ENCODE data around the gene UBE3B. TPM values are rescaled to one million over a fixed set of nuclear protein-coding genes. Genes with fewer than 3 reads are reported as not detected.

UBE3B gene
- total and polyA plus RNA-seq, 5 donors from 2014 or later = 16.8 to 38.2 (median 22.2) TPM

DNA sequence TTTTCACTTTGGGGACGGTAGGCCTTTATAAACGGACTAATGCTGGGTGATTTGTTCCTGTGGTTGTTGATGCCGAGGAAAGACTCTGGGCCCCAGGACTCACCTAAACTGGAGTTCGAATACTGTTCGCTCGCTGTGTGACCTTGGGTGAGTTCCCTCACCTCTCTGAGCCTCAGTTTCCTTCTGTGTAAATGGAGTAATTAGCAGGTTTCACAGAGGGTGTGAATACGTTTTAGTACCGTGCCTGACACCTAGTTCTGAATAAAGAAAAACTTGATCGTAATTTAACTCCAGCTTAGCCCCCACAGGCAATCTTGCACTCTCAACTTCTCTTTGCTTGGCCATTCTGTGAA lies 505 bp downstream of the UBE3B start:
- H3K36me3 ChIP-seq (ENCODE audit: control insufficient read depth, insufficient read depth, low read length) = peaks cover 3% of the 10 kb centered on the region
- Mint-ChIP-seq H3K9me3 (no peaks in the 10 kb centered on the region), H3K27me3 (peaks cover 5% of the 10 kb centered on the region), H3K4me3 (peak overlapping the region; percentile 95 to 100 (median 98)), H3K27ac (peak overlapping the region; percentile 96 to 99 (median 99)), H3K4me1 (peaks cover 23 to 58% (median 45%) of the 10 kb centered on the region in 4 donors), H3K36me3 (peaks cover 3% of the 10 kb centered on the region)
- peak overlapping the region; percentile 85 for H3K27ac ChIP-seq (ENCODE audit: insufficient read depth, low read length, poor library complexity, severe bottlenecking)
- ATAC-seq (ENCODE audit: low read depth in 2 of 2) (no peak), DNase-seq (peak in 1 of 3 donors; percentile 2)
- no peaks in the 10 kb centered on the region for H3K9me3 ChIP-seq (ENCODE audit: control insufficient read depth in 2 of 2, low read length in 2 of 2)
- peaks cover 33% of the 10 kb centered on the region for H3K4me1 ChIP-seq (ENCODE audit: control insufficient read depth, insufficient read depth, low read length, poor library complexity, severe bottlenecking)
- H3K27me3 ChIP-seq (ENCODE audit: control insufficient read depth, insufficient read depth, low read length) = no peaks in the 10 kb centered on the region
- peak overlapping the region; percentile 87 for H3K4me3 ChIP-seq (ENCODE audit: low read depth, low read length)

DNA sequence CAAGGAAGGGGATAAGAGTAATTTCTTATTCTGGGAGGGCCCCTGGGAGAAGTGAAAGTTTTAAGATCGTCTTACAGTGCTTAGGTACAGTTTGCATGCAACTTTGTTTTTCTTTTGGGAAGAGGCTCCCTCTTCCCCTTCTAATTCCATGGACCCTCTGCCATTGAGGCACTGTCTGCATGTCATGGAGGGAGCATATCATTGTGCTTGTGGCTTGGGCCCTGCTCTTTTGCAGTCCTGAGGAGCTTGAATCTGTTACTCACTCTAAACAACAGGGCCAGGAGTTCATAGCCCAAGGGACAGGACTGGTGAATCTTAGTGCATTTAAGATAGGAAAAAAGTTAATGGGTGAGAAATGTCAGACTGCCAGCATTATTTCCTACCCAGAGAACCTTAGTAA lies 2.3 kb downstream of the UBE3B start:
- no peaks in the 10 kb centered on the region for H3K27me3 ChIP-seq (ENCODE audit: control insufficient read depth, insufficient read depth, low read length)
- H3K9me3 ChIP-seq (ENCODE audit: control insufficient read depth in 2 of 2, low read length in 2 of 2) = no peaks in the 10 kb centered on the region
- H3K27ac Mint-ChIP-seq = no peak overlapping the region
- peaks cover 17% of the 10 kb centered on the region for H3K36me3 ChIP-seq (ENCODE audit: control insufficient read depth, insufficient read depth, low read length)
- ATAC-seq (ENCODE audit: low read depth in 2 of 2) = no peak
- H3K36me3 Mint-ChIP-seq = peaks cover 7% of the 10 kb centered on the region
- H3K27me3 Mint-ChIP-seq = peaks cover 5% of the 10 kb centered on the region
- no peak for DNase-seq
- peak overlapping the region in 3 of 4 donors; percentile 13 to 81 (median 39) for H3K4me3 Mint-ChIP-seq
- H3K4me1 Mint-ChIP-seq = peaks cover 18 to 52% (median 36%) of the 10 kb centered on the region in 4 donors
- no peaks in the 10 kb centered on the region for H3K9me3 Mint-ChIP-seq
- no peak overlapping the region for H3K4me3 ChIP-seq (ENCODE audit: low read depth, low read length)
- H3K4me1 ChIP-seq (ENCODE audit: control insufficient read depth, insufficient read depth, low read length, poor library complexity, severe bottlenecking) = peaks cover 33% of the 10 kb centered on the region
- H3K27ac ChIP-seq (ENCODE audit: insufficient read depth, low read length, poor library complexity, severe bottlenecking) = no peak overlapping the region

DNA sequence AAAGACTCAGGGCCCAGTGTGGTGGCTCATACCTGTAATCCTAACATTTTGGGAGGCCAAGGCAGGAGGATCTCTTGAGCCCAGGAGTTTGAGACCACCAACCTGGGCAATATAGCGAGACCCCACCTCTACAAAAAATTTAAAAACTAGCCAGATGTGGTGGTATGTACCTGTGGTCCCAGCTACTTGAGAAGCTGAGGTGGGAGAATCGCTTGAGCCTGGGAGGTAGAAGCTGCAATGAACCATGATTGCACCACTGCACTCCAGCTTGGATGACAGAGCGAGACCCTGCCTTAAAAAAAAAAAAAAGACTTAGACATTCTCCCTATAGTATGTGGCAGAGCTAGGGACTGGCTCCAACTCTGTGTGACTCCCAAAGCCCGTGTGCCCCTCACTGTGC lies 2.9 kb downstream of the UBE3B start:
- Histone ChIP-seq H3K27me3 (ENCODE audit: control insufficient read depth, insufficient read depth, low read length) (no peaks in the 10 kb centered on the region), H3K9me3 (ENCODE audit: control insufficient read depth in 2 of 2, low read length in 2 of 2) (no peaks in the 10 kb centered on the region), H3K27ac (ENCODE audit: insufficient read depth, low read length, poor library complexity, severe bottlenecking) (no peak overlapping the region), H3K4me1 (ENCODE audit: control insufficient read depth, insufficient read depth, low read length, poor library complexity, severe bottlenecking) (peaks cover 33% of the 10 kb centered on the region), H3K4me3 (ENCODE audit: low read depth, low read length) (no peak overlapping the region), H3K36me3 (ENCODE audit: control insufficient read depth, insufficient read depth, low read length) (peaks cover 23% of the 10 kb centered on the region)
- peaks cover 15 to 47% (median 33%) of the 10 kb centered on the region in 4 donors for H3K4me1 Mint-ChIP-seq
- H3K27ac Mint-ChIP-seq = no peak overlapping the region
- no peak overlapping the region for H3K4me3 Mint-ChIP-seq
- DNase-seq (no peak), ATAC-seq (ENCODE audit: low read depth in 2 of 2) (no peak)
- H3K36me3 Mint-ChIP-seq = peaks cover 13% of the 10 kb centered on the region
- H3K27me3 Mint-ChIP-seq = peaks cover 5% of the 10 kb centered on the region
- H3K9me3 Mint-ChIP-seq = no peaks in the 10 kb centered on the region

DNA sequence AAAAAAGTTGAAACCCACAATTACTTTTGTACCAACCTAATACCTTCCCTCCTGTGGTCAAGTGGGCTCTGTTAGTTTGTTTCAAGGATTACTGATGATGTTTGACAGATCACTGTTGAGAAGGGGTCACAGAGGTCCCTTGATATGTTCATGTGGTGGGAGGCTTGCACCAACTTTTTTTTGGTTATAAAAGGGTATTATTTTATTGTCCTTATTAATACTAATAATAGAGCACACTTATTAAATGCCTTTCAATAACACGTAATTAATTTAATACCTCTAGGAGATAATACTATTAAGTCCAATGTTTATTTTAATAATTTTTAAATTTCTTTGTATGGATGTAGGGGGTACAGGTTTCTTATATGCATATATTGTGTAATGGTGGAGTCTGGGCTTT lies 4.4 kb downstream of the UBE3B start:
- Histone ChIP-seq H3K36me3 (ENCODE audit: control insufficient read depth, insufficient read depth, low read length) (peaks cover 38% of the 10 kb centered on the region), H3K9me3 (ENCODE audit: control insufficient read depth in 2 of 2, low read length in 2 of 2) (no peaks in the 10 kb centered on the region), H3K27me3 (ENCODE audit: control insufficient read depth, insufficient read depth, low read length) (no peaks in the 10 kb centered on the region), H3K4me1 (ENCODE audit: control insufficient read depth, insufficient read depth, low read length, poor library complexity, severe bottlenecking) (peaks cover 19% of the 10 kb centered on the region), H3K4me3 (ENCODE audit: low read depth, low read length) (no peak overlapping the region), H3K27ac (ENCODE audit: insufficient read depth, low read length, poor library complexity, severe bottlenecking) (no peak overlapping the region)
- ATAC-seq (ENCODE audit: low read depth in 2 of 2) (no peak), DNase-seq (no peak)
- Mint-ChIP-seq H3K27ac (no peak overlapping the region), H3K36me3 (peaks cover 24% of the 10 kb centered on the region), H3K9me3 (no peaks in the 10 kb centered on the region), H3K27me3 (peaks cover 5% of the 10 kb centered on the region), H3K4me3 (peak overlapping the region in 1 of 4 donors; percentile 15), H3K4me1 (peaks cover 14 to 32% (median 19%) of the 10 kb centered on the region in 4 donors)

DNA sequence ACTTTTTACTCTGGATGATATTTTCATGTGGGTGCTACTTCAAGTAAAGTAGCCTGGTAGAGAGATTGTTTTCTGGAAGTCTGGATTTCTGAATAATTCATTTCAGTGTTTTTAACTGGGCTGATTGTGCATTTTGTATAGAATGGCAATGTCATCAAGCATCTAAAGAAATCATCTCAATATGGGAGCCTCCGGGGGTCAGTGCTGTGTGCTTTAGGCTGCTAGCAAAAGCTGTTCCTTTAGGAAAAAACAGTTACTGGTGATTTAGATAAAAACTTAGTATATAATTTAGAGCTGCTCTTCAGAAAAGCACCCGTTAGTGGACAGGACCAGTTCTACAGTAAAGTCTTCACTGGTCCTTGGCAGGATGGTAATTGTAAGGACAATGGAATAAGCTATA lies 5.1 kb downstream of the UBE3B start:
- H3K4me3 ChIP-seq (ENCODE audit: low read depth, low read length) = no peak overlapping the region
- Mint-ChIP-seq H3K27me3 (no peaks in the 10 kb centered on the region), H3K9me3 (no peaks in the 10 kb centered on the region), H3K27ac (no peak overlapping the region), H3K36me3 (peaks cover 28% of the 10 kb centered on the region), H3K4me1 (peaks cover 14 to 26% (median 16%) of the 10 kb centered on the region in 4 donors), H3K4me3 (peak overlapping the region in 1 of 4 donors; percentile 15)
- H3K9me3 ChIP-seq (ENCODE audit: control insufficient read depth in 2 of 2, low read length in 2 of 2) = no peaks in the 10 kb centered on the region
- H3K27ac ChIP-seq (ENCODE audit: insufficient read depth, low read length, poor library complexity, severe bottlenecking) = no peak overlapping the region
- no peak for ATAC-seq (ENCODE audit: low read depth in 2 of 2)
- peaks cover 17% of the 10 kb centered on the region for H3K4me1 ChIP-seq (ENCODE audit: control insufficient read depth, insufficient read depth, low read length, poor library complexity, severe bottlenecking)
- no peaks in the 10 kb centered on the region for H3K27me3 ChIP-seq (ENCODE audit: control insufficient read depth, insufficient read depth, low read length)
- no peak for DNase-seq
- peaks cover 44% of the 10 kb centered on the region for H3K36me3 ChIP-seq (ENCODE audit: control insufficient read depth, insufficient read depth, low read length)

DNA sequence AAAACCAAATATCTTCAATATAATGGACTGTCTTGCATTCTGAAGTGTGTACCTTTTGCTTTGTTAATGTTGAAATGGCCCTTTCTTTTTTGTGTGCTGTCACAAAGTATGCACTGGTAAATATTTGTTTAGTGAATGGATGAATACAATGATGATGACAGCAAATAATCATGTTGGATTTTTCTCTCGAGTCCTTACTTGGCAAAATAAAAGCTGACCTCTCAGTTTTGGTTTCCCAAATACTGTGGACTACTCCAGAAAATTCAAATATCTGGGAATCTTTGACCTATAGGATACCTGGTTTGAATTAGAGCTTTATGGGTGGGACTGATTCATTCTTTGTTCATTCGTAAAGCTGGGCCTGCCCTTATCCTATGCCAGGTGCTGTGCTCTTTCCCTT lies 5.5 kb downstream of the UBE3B start:
- Mint-ChIP-seq H3K27me3 (no peaks in the 10 kb centered on the region), H3K4me1 (peaks cover 13 to 22% (median 15%) of the 10 kb centered on the region in 4 donors), H3K4me3 (no peak overlapping the region), H3K27ac (no peak overlapping the region), H3K36me3 (peaks cover 28% of the 10 kb centered on the region), H3K9me3 (no peaks in the 10 kb centered on the region)
- ATAC-seq (ENCODE audit: low read depth in 2 of 2) (no peak), DNase-seq (no peak)
- Histone ChIP-seq H3K4me1 (ENCODE audit: control insufficient read depth, insufficient read depth, low read length, poor library complexity, severe bottlenecking) (peaks cover 14% of the 10 kb centered on the region), H3K27ac (ENCODE audit: insufficient read depth, low read length, poor library complexity, severe bottlenecking) (no peak overlapping the region), H3K36me3 (ENCODE audit: control insufficient read depth, insufficient read depth, low read length) (peaks cover 48% of the 10 kb centered on the region), H3K9me3 (ENCODE audit: control insufficient read depth in 2 of 2, low read length in 2 of 2) (no peaks in the 10 kb centered on the region), H3K27me3 (ENCODE audit: control insufficient read depth, insufficient read depth, low read length) (no peaks in the 10 kb centered on the region), H3K4me3 (ENCODE audit: low read depth, low read length) (no peak overlapping the region)

DNA sequence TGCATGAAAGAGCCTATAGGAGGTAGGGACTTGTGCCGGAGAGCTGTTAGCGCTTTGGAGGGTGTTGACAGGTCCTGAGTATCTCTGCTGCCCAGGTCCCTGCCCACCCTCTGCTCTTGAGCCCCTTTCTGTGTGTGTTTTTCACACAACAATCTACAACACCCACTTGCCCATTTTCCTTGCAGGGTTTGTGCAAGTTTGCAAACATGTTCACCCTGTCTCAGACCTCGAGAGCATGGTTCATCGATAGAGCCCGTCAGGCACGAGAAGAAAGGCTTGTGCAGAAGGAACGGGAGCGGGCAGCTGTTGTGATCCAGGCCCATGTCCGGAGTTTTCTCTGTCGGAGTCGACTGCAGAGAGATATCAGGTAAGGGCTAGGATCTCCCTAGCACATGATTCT lies 5.9 kb downstream of the UBE3B start:
- Histone ChIP-seq H3K27me3 (ENCODE audit: control insufficient read depth, insufficient read depth, low read length) (no peaks in the 10 kb centered on the region), H3K36me3 (ENCODE audit: control insufficient read depth, insufficient read depth, low read length) (peaks cover 53% of the 10 kb centered on the region), H3K9me3 (ENCODE audit: control insufficient read depth in 2 of 2, low read length in 2 of 2) (no peaks in the 10 kb centered on the region), H3K4me3 (ENCODE audit: low read depth, low read length) (no peak overlapping the region), H3K27ac (ENCODE audit: insufficient read depth, low read length, poor library complexity, severe bottlenecking) (no peak overlapping the region), H3K4me1 (ENCODE audit: control insufficient read depth, insufficient read depth, low read length, poor library complexity, severe bottlenecking) (peaks cover 10% of the 10 kb centered on the region)
- Mint-ChIP-seq H3K27ac (no peak overlapping the region), H3K27me3 (no peaks in the 10 kb centered on the region), H3K4me3 (no peak overlapping the region), H3K9me3 (no peaks in the 10 kb centered on the region), H3K36me3 (peaks cover 28% of the 10 kb centered on the region), H3K4me1 (peaks cover 13 to 17% (median 15%) of the 10 kb centered on the region in 4 donors)
- ATAC-seq (ENCODE audit: low read depth in 2 of 2) (no peak), DNase-seq (no peak)

DNA sequence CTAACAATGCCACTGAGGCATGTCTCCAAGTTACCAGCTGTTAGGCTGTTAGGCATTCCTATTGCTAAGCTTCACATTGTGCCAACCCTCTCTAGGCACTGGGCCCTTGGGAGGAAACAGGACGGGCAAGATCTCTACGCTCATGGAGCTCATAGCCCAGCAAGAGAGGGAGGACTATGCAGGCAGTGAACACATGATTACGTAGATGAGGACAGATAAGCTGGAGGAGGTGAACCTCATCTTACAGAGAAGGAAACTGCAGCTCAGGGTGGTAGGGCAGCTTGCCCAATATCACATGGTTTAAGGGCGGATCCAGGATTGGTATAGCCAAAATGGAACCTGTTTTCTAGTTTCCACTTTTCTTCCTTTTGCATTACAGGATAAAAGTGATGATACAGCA lies 7.8 kb downstream of the UBE3B start:
- Mint-ChIP-seq H3K9me3 (no peaks in the 10 kb centered on the region), H3K27me3 (no peaks in the 10 kb centered on the region), H3K27ac (no peak overlapping the region), H3K4me3 (no peak overlapping the region), H3K36me3 (peaks cover 41% of the 10 kb centered on the region), H3K4me1 (peaks cover 0 to 2% (median under 1%) of the 10 kb centered on the region in 4 donors)
- Histone ChIP-seq H3K27me3 (ENCODE audit: control insufficient read depth, insufficient read depth, low read length) (no peaks in the 10 kb centered on the region), H3K27ac (ENCODE audit: insufficient read depth, low read length, poor library complexity, severe bottlenecking) (no peak overlapping the region), H3K36me3 (ENCODE audit: control insufficient read depth, insufficient read depth, low read length) (peaks cover 71% of the 10 kb centered on the region), H3K4me1 (ENCODE audit: control insufficient read depth, insufficient read depth, low read length, poor library complexity, severe bottlenecking) (no peaks in the 10 kb centered on the region), H3K9me3 (ENCODE audit: control insufficient read depth in 2 of 2, low read length in 2 of 2) (no peaks in the 10 kb centered on the region), H3K4me3 (ENCODE audit: low read depth, low read length) (no peak overlapping the region)
- DNase-seq (no peak), ATAC-seq (ENCODE audit: low read depth in 2 of 2) (no peak)
